GM12801 (cell line): ENCODE measurements around the gene ADGRD1.

ENCODE experiments used
- TF ChIP-seq, protein P1 (sequence below): IDR thresholded peaks from one replicate; pipeline ENCODE4 v1.5.1; 2011; ENCODE audit warnings: control low read depth; ENCODE audit not compliant: insufficient read length; ENCODE audit errors: extremely low read depth

ADGRD1 gene

DNA sequence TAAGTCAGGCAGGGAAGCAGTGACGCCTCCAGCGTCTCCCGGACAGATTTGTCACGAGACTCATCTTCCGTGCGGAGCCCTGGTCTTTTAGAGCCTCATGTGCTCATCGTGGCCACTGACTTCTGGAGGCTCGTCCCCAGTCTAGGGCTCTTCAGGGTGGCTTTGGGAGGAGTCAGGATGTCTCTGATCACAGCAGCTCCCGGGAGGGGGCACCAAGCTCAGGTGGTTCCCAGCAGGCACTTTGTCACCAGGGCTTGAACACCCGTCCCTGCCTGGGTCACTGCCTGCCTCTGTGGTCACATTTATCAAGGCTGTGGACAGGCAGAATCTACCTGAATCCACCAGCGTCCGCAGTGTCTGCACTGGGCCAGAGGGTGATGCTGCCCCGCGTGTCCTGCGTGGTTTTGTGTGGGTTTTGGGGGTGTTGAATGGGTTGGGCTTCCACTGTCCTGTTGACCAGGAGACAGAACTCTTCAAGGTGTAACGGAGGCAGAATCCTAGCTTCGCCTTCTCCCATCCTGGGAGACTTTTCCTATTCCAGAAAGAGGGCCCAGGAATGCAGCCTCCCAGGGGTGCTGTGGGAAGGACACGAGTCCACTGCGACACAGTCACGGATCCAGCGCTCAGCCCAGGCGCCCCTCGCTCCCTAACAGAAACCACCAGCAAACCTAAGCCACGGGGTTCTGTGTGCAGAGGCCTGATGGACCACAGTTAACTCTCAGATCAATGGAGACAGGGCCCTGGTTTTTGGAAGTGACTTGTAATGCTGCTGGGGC lies 132.3 kb downstream of the ADGRD1 start:
- TF ChIP-seq, protein P1, sequence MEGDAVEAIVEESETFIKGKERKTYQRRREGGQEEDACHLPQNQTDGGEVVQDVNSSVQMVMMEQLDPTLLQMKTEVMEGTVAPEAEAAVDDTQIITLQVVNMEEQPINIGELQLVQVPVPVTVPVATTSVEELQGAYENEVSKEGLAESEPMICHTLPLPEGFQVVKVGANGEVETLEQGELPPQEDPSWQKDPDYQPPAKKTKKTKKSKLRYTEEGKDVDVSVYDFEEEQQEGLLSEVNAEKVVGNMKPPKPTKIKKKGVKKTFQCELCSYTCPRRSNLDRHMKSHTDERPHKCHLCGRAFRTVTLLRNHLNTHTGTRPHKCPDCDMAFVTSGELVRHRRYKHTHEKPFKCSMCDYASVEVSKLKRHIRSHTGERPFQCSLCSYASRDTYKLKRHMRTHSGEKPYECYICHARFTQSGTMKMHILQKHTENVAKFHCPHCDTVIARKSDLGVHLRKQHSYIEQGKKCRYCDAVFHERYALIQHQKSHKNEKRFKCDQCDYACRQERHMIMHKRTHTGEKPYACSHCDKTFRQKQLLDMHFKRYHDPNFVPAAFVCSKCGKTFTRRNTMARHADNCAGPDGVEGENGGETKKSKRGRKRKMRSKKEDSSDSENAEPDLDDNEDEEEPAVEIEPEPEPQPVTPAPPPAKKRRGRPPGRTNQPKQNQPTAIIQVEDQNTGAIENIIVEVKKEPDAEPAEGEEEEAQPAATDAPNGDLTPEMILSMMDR: no peak

- TF ChIP-seq, protein P1: no peak
These were observed 133.7 kb downstream of the ADGRD1 start for GRCh38 chr12:131087302-131087818.

- TF ChIP-seq, protein P1: no peak
These were observed 134.4 kb downstream of the ADGRD1 start for GRCh38 chr12:131087991-131088700.

DNA sequence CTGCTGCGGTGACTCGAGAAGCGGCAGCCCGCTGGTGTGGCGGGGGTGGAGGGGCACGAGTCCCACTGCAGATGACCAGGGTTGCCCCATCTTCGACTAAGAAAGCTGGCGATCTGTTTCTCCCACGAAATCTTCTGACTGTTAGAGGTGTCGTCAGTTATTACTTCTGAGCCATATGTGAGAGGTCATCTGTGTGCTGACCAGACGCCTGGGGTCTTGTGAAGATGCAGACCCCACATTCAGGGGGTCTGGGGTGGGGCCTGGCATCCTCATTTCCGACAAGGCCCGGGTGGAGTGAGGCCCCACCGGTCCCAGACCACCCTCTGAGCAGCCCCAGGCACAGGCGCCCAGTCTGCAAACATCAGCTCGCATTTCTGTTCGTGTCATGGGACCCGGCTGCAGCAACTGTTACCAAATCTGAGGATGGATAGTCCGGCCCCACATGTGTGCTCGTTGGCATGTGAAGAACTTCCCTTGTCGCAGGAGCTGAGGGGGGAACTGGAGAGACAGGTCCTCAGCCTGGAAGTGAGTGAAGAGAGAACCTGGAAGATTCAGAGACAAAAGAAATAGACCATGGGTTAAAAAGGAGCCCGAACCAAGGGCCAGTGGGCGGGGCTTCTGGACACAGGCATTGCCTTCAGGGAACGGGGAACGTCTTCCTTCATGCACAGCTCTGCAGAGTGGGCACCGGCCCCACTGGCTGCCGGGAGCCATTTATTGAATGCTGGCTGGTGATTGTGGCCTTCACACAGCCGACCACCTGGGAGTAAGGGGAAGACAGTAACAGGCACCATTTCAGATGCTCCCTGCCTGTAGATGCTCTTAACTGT lies 135.2 kb downstream of the ADGRD1 start:
- TF ChIP-seq, protein P1: no peak

DNA sequence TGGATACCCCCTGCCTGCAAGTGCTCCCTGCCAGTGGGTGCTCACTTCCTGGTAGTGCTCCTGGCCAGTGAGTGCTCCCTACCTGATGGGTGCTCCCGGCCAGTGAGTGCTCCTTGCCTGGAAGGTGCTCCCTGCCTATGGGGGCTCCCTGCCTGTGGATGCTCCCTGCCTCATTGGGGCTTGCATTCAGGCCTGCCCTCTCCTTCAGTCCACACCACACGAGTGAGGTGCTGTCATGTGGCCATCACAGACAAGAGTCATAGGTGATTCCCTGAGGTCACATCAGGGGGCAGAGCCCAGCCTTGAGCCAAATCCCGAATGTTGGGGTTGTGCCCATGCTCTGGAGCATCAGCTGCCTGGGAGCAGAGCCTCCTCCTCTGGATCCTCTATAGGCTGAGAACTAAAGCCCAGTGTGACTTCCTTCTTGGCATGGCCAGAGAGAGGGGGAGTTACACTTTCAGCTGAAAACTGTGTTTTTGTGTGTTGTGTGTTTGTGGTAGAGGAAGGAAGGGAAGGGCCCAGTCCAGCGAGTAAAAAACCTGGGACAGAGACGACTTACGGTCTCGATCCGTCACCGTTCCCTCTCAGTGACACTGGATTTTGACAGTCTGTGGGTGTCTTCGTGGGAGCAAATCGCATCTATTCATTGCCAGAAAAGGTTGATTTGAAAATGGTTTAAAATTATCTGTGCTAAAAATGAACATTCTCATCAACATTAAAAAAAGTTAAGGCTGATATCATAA lies 136.0 kb downstream of the ADGRD1 start:
- TF ChIP-seq, protein P1: no peak

DNA sequence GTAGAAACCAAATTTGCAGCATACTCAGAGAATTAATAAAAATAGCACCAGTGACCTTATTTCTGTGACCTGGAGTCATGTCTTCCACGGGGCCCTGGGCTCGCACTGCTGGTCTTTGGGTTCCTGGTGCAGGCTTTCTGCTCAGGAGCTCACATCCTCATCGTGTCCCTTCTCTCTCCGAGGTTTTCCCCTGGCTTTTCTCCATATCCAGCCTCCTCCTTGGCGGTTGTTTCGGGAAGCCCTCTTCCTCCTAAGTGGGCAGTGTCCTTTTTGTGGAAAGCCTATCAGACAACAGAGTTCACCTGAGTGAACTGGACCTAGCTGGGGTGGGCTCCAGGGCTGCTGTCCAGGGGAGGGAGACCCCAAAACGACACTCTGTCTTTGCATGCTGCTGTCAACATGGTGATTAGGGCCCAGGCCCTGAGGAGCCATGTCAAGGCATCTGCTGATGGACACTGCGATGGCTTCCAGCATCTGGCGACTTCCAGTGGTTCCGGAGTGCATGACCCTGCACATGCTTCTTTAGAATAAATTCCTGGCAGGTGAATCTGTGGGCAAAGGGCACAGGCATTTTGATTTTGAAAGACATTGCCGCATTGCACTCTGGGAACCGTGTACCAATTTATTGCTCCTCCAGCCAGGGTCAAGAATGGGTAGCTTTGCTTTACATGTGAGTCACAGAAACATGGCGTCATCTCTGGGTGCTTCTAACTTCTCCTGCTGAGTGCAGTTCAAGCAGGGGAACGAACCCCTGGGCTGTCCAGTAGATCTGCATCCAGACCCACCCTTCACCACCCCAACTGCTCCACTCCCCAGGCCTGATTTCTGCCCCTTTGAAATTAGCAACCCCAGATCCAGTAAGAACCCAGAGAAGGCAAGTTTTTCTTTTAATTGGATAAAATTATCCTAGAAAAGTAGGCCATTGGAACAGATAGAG lies 136.8 kb downstream of the ADGRD1 start:
- TF ChIP-seq, protein P1: no peak
